GM06990 (cell line): ENCODE results near the gene ARL5C.

Experiments
- DNase-seq: peaks from one replicate; pipeline ENCODE4 v3.0.0-alpha.2; 2011; ENCODE audit not compliant: insufficient read length; ENCODE audit errors: extremely low read depth
- H3K27me3 ChIP-seq: replicated peaks from 2 replicates; pipeline ENCODE4 v1.6.0; 2011; ENCODE audit warnings: low read length; ENCODE audit not compliant: control insufficient read depth, insufficient read depth
- H3K36me3 ChIP-seq: 2 replicates; pipeline ENCODE4 v1.5.1; 2011; ENCODE audit warnings: low read length; ENCODE audit not compliant: control insufficient read depth, insufficient read depth
- H3K4me3 ChIP-seq: replicated peaks from 2 replicates; pipeline ENCODE4 v1.5.1; 2011; ENCODE audit warnings: low read depth, mild to moderate bottlenecking, control low read depth, low read length
- CTCF ChIP-seq: IDR thresholded peaks from 2 replicates; pipeline ENCODE4 v1.5.1; 2011; ENCODE audit warnings: low read length, control low read depth, mild to moderate bottlenecking, inconsistent platforms; ENCODE audit not compliant: insufficient read depth, poor library complexity, severe bottlenecking

ARL5C gene

GRCh38 chr17:39193346-39193745 is 27.4 kb upstream of the ARL5C start:
- Histone ChIP-seq H3K4me3 (no peak overlapping the region), H3K36me3 (peaks cover 6% of the 10 kb centered on the region), H3K27me3 (no peaks in the 10 kb centered on the region)
- no peak for DNase-seq
- no peak for TF ChIP-seq CTCF

GRCh38 chr17:39192901-39193300 is 26.9 kb upstream of the ARL5C start:
- no peak for TF ChIP-seq CTCF
- Histone ChIP-seq H3K36me3 (peaks cover 6% of the 10 kb centered on the region), H3K27me3 (no peaks in the 10 kb centered on the region), H3K4me3 (no peak overlapping the region)
- DNase-seq = no peak

GRCh38 chr17:39191750-39192510 is 26.0 kb upstream of the ARL5C start:
- no peak for DNase-seq
- Histone ChIP-seq H3K27me3 (no peaks in the 10 kb centered on the region), H3K4me3 (no peak overlapping the region), H3K36me3 (peaks cover 7% of the 10 kb centered on the region)
- TF ChIP-seq CTCF = no peak

GRCh38 chr17:39187152-39187830 is 21.3 kb upstream of the ARL5C start:
- Histone ChIP-seq H3K4me3 (no peak overlapping the region), H3K27me3 (no peaks in the 10 kb centered on the region), H3K36me3 (peaks cover 17% of the 10 kb centered on the region)
- TF ChIP-seq CTCF = no peak
- DNase-seq = no peak

GRCh38 chr17:39186481-39187002 is 20.6 kb upstream of the ARL5C start:
- no peak for TF ChIP-seq CTCF
- H3K4me3 ChIP-seq = no peak overlapping the region
- DNase-seq = no peak
- peaks cover 15% of the 10 kb centered on the region for H3K36me3 ChIP-seq
- H3K27me3 ChIP-seq = no peaks in the 10 kb centered on the region
